ENCODE data around the gene P2RY12. TPM values are rescaled to one million over a fixed set of nuclear protein-coding genes. Genes with fewer than 3 reads are reported as not detected.

P2RY12 gene
- total and polyA plus RNA-seq, 2 of the 4 experiments (the other 2 are of a cell fraction), result not detected

DNA sequence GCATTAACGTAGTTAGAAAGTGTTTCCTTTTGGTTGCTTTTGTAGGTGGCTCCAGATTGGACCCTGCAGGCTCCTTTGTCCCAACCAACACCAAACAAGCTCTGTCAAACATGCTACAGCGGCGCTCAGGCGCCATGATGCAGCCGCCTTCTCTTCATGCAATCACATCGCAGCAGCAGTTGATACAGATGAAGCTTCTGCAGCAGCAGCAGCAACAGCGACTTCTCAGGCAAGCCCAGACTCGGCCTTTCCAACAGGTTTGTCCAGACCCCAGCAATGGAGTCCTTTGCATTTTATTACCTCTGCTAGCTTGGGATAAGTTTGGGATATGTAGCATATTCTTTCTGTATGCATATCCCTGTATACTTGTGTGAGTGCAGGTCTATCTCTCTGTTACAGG lies 10.1 kb upstream of the P2RY12 start:
- no peak overlapping the region for H3K4me3 ChIP-seq (ENCODE audit: insufficient read depth, low read depth, low read length)
- POLR2A ChIA-PET (ENCODE audit: unreplicated experiment), result no interaction called here
- H3K14ac ChIP-seq (replicated peaks; ENCODE audit: low read depth, low read length), result no peak overlapping the region
- H2BK120ac ChIP-seq (ENCODE audit: low read depth, low read length), result no peak overlapping the region
- H3K27me3 ChIP-seq (ENCODE audit: control insufficient read depth, insufficient read depth, low read length), result no peaks in the 10 kb centered on the region
- in situ Hi-C loops (cut with MboI; ENCODE audit: low sequenced_read_pairs) (no loop called here), dilution Hi-C loops (cut with HindIII; ENCODE audit: low sequenced_read_pairs, unreplicated experiment) (no loop called here), intact Hi-C loops (cut with micrococcal nuclease) (no loop called here)
- H4K91ac ChIP-seq (ENCODE audit: insufficient read depth, low read depth, low read length), result no peak overlapping the region
- no peak overlapping the region for H3K23ac ChIP-seq (ENCODE audit: low read depth, low read length)
- no peaks in the 10 kb centered on the region for H4K20me1 ChIP-seq (ENCODE audit: insufficient read depth, low read length)
- BruUV-seq (replicated peaks), result no TSS peak
- H2BK15ac ChIP-seq (ENCODE audit: low read depth, low read length), result no peak overlapping the region
- no peak overlapping the region for H2BK20ac ChIP-seq (ENCODE audit: low read depth, low read length)
- CTCF ChIA-PET, result interaction anchor here (0.7 to 1.0 kb wide), 2 partner anchors 9 to 1802 kb away, joined by 3 to 4 read pairs; no protein-coding TSS in a partner anchor
- no peak overlapping the region for H3K9ac ChIP-seq (ENCODE audit: low read depth, low read length)
- H3K27ac ChIP-seq (ENCODE audit: insufficient read depth, low read length), result no peak overlapping the region
- H3K18ac ChIP-seq (ENCODE audit: low read depth, low read length), result no peak overlapping the region
- TF ChIP-seq, protein P1, sequence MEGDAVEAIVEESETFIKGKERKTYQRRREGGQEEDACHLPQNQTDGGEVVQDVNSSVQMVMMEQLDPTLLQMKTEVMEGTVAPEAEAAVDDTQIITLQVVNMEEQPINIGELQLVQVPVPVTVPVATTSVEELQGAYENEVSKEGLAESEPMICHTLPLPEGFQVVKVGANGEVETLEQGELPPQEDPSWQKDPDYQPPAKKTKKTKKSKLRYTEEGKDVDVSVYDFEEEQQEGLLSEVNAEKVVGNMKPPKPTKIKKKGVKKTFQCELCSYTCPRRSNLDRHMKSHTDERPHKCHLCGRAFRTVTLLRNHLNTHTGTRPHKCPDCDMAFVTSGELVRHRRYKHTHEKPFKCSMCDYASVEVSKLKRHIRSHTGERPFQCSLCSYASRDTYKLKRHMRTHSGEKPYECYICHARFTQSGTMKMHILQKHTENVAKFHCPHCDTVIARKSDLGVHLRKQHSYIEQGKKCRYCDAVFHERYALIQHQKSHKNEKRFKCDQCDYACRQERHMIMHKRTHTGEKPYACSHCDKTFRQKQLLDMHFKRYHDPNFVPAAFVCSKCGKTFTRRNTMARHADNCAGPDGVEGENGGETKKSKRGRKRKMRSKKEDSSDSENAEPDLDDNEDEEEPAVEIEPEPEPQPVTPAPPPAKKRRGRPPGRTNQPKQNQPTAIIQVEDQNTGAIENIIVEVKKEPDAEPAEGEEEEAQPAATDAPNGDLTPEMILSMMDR (conservative IDR thresholded peaks at IDR 0.05; ENCODE audit: low read depth, low read length), result no peak
- TF ChIP-seq NFE2L2 (IDR thresholded peaks at IDR 0.05; ENCODE audit: low read depth, low read length), result no peak
- no peak for TF ChIP-seq MXI1 (IDR thresholded peaks at IDR 0.05; ENCODE audit: borderline replicate concordance, low read depth, low read length)
- no peak for TF ChIP-seq BHLHE40 (IDR thresholded peaks at IDR 0.05; ENCODE audit: low read depth, low read length)
- TF ChIP-seq SMC3 (IDR thresholded peaks at IDR 0.05; ENCODE audit: low read depth, low read length), result no peak
- TF ChIP-seq CEBPB (IDR thresholded peaks at IDR 0.05; ENCODE audit: low read depth, low read length), result no peak
- no peak for TF ChIP-seq RFX5 (IDR thresholded peaks at IDR 0.05; ENCODE audit: low read depth, low read length)
- TF ChIP-seq, protein P2, sequence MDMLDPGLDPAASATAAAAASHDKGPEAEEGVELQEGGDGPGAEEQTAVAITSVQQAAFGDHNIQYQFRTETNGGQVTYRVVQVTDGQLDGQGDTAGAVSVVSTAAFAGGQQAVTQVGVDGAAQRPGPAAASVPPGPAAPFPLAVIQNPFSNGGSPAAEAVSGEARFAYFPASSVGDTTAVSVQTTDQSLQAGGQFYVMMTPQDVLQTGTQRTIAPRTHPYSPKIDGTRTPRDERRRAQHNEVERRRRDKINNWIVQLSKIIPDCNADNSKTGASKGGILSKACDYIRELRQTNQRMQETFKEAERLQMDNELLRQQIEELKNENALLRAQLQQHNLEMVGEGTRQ (IDR thresholded peaks at IDR 0.05; ENCODE audit: low read depth, low read length), result no peak
- TF ChIP-seq MAFK (IDR thresholded peaks at IDR 0.05; ENCODE audit: low read depth, low read length), result no peak
- no peak for TF ChIP-seq RCOR1 (IDR thresholded peaks at IDR 0.05; ENCODE audit: insufficient replicate concordance, low read length)
- no peaks in the 10 kb centered on the region for H3K36me3 ChIP-seq (ENCODE audit: control insufficient read depth, insufficient read depth, low read length)
- H3K56ac ChIP-seq (ENCODE audit: extremely low read depth, insufficient read depth, low read length), result no peak overlapping the region
- no peak overlapping the region for H4K8ac ChIP-seq (ENCODE audit: low read depth in 2 of 2, low read length in 2 of 2)
- DNase-seq, result no peak
- no peaks in the 10 kb centered on the region for H3K4me1 ChIP-seq (ENCODE audit: control insufficient read depth, insufficient read depth, low read length)
- H3K79me1 ChIP-seq (ENCODE audit: low read depth in 1 of 2, low read length in 2 of 2), result no peaks in the 10 kb centered on the region
- WGBS, 2 experiments (ENCODE audit: extremely low coverage in 2 of 2, insufficient read length in 1 of 2), result no CpG with 5 or more reads among the region's 8 CpGs
- no peak overlapping the region for H2AFZ ChIP-seq (replicated peaks; ENCODE audit: low read length, poor library complexity)
- no peaks in the 10 kb centered on the region for H3K9me1 ChIP-seq (ENCODE audit: insufficient read depth, low read length)
- H2AK9ac ChIP-seq (replicated peaks; ENCODE audit: low read depth, low read length, poor library complexity), result no peak overlapping the region
- no peak for ATAC-seq (ENCODE audit: low read depth)
- H2BK5ac ChIP-seq (ENCODE audit: low read depth, low read length, poor library complexity, severe bottlenecking), result no peak overlapping the region
- H3K4me2 ChIP-seq (ENCODE audit: low read depth, low read length), result no peak overlapping the region
- no peak overlapping the region for H2AK5ac ChIP-seq (ENCODE audit: low read depth, low read length)
- no peak overlapping the region for H3K4ac ChIP-seq (ENCODE audit: low read depth, low read length)
- H4K5ac ChIP-seq (ENCODE audit: low read depth, low read length), result no peak overlapping the region
- no peaks in the 10 kb centered on the region for H3K9me3 ChIP-seq (ENCODE audit: control insufficient read depth, insufficient read depth, low read length)
